Keratinocyte (primary cell): Measurements from ENCODE around the gene CSNK1G1. TPM values are rescaled to one million over a fixed set of nuclear protein-coding genes. Genes with fewer than 3 reads are reported as not detected.
"Not testable (repeated sequence)": the region's sequence is repeated elsewhere in the genome, so short reads cannot be mapped to it uniquely, and the experiment has no call there.

Experiments used
- DNase-seq: peaks from one replicate; pipeline ENCODE4 v3.0.0-alpha.2; 2011; ENCODE audit warnings: low read depth, missing footprints, low spot score
- FAIRE-seq: peaks from 2 replicates; lab custom pipeline; 2011; peaks lifted over from hg19 to GRCh38; lab: Jason Lieb, UNC
- H2AFZ ChIP-seq: 2 replicates; pipeline ENCODE4 v1.6.0; 2012; ENCODE audit warnings: low read length, control low read depth, inconsistent platforms; ENCODE audit not compliant: control insufficient read depth
- H3K27ac ChIP-seq: 2 replicates; pipeline ENCODE4 v1.5.1; 2011; ENCODE audit warnings: low read length; ENCODE audit not compliant: control insufficient read depth, insufficient read depth
- H3K27me3 ChIP-seq: 3 replicates; pipeline ENCODE4 v1.6.0; 2011; ENCODE audit warnings: low read length; ENCODE audit not compliant: control insufficient read depth, insufficient read depth; ENCODE audit errors: extremely low read depth
- H3K36me3 ChIP-seq, 2 experiments: 2 replicates in 1 of 2; 3 replicates in 1 of 2; pipeline ENCODE4 v1.5.1; 2011; ENCODE audit warnings: low read length in 2 of 2, mild to moderate bottlenecking in 1 of 2; ENCODE audit not compliant: control insufficient read depth in 2 of 2, insufficient read depth in 2 of 2; ENCODE audit errors: extremely low read depth in 1 of 2
- H3K4me1 ChIP-seq: 3 replicates; pipeline ENCODE4 v1.5.1; 2011; ENCODE audit warnings: low read length; ENCODE audit not compliant: control insufficient read depth, insufficient read depth; ENCODE audit errors: extremely low read depth
- H3K4me2 ChIP-seq: 3 replicates; pipeline ENCODE4 v1.6.0; 2011; ENCODE audit warnings: low read depth, low read length; ENCODE audit not compliant: control insufficient read depth, insufficient read depth; ENCODE audit errors: extremely low read depth
- H3K4me3 ChIP-seq, 3 experiments: fragments of 200-600 bp in 1 of 3; sonication (generic) in 1 of 3; 2 replicates in 2 of 3; 3 replicates in 1 of 3; pipeline ENCODE4 v1.5.1; 2011 to 2016; ENCODE audit warnings: low read length in 3 of 3, mild to moderate bottlenecking in 3 of 3, control low read depth in 2 of 3, inconsistent platforms in 1 of 3, low read depth in 1 of 3, mixed read lengths in 1 of 3, mixed run types in 1 of 3, moderate library complexity in 1 of 3; ENCODE audit not compliant: control insufficient read depth in 2 of 3, insufficient read depth in 2 of 3; ENCODE audit errors: extremely low read depth in 1 of 3
- H3K79me2 ChIP-seq: 2 replicates; pipeline ENCODE4 v1.6.0; 2012; ENCODE audit warnings: low read length; ENCODE audit not compliant: control insufficient read depth, insufficient read depth
- H3K9ac ChIP-seq: 3 replicates; pipeline ENCODE4 v1.6.0; 2011; ENCODE audit warnings: low read length; ENCODE audit not compliant: control insufficient read depth, insufficient read depth; ENCODE audit errors: extremely low read depth
- H3K9me1 ChIP-seq: 3 replicates; pipeline ENCODE4 v1.6.0; 2011; ENCODE audit warnings: low read length; ENCODE audit not compliant: control insufficient read depth, insufficient read depth; ENCODE audit errors: extremely low read depth
- H3K9me3 ChIP-seq: 2 replicates; pipeline ENCODE4 v1.5.1; 2012; ENCODE audit warnings: low read depth, low read length; ENCODE audit not compliant: control insufficient read depth
- H4K20me1 ChIP-seq: 3 replicates; pipeline ENCODE4 v1.6.0; 2011; ENCODE audit warnings: low read length; ENCODE audit not compliant: control insufficient read depth, insufficient read depth; ENCODE audit errors: extremely low read depth
- EZH2 ChIP-seq: IDR thresholded peaks from one replicate; pipeline ENCODE4 v1.6.1; 2012; ENCODE audit warnings: inconsistent platforms, mild to moderate bottlenecking, low read length, moderate library complexity
- dilution Hi-C: fragments of 300-500 bp; cut with MboI; formaldehyde crosslinking; loops from one replicate; pipeline ENCODE4 v1.7.0; 2020; ENCODE audit warnings: low sequenced_read_pairs; ENCODE audit not compliant: extremely low pct_ligation_motif_present
- polyA plus RNA-seq, 5 experiments: library from polyadenylated mRNA; depleted of rRNA in 3 of 5; stranded (reverse) in 3 of 5; stranded (forward) in 1 of 5; unstranded in 1 of 5; fragments of >200 nt; gene quantifications; 1 replicate in 1 of 5; 2 replicates in 3 of 5; 3 replicates in 1 of 5; pipeline versions ENCODE4 v1.2.1 to v1.2.3, GENCODE V29; 2011 to 2012; ENCODE audit warnings: missing spikeins in 2 of 5, low read depth in 1 of 5, low replicate concordance in 1 of 5
- TF ChIP-seq, protein P1 (sequence below), 3 experiments: IDR thresholded peaks in 1 of 3; conservative IDR thresholded peaks in 1 of 3; optimal IDR thresholded peaks in 1 of 3; 2 replicates in 2 of 3; 3 replicates in 1 of 3; pipeline versions ENCODE3 to v1.5.1; 2011; ENCODE audit warnings: low read length in 3 of 3, mild to moderate bottlenecking in 3 of 3, moderate library complexity in 2 of 3, control low read depth in 1 of 3, inconsistent platforms in 1 of 3; ENCODE audit not compliant: insufficient read depth in 2 of 3; ENCODE audit errors: extremely low read depth in 1 of 3

Gene CSNK1G1
- polyA plus RNA-seq, 1 donor (not counting 4 experiments of a cell fraction or from before 2014, with no cell fraction given) = 28.9 TPM

DNA sequence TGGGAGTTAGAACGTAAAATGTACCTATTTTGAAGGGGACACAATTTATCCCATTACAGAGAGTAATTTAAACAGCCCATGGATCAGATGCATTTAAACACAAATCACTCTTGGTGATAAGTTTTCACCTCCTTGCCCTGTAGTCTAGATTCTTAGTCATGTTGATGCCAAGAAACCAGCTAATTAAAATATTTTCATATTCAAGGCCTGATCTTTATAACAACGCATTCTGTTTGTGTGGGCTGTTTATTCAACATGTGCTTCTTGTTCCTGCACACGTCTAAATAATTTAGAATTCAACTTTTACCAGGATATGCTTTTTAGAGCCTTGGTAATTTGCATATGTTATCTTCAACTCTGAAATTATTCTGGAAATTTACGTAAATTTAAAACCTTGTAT, 234.4 kb downstream of the CSNK1G1 start:
- Histone ChIP-seq H3K27me3 (no peaks in the 10 kb centered on the region), H4K20me1 (no peaks in the 10 kb centered on the region), H3K9me1 (no peaks in the 10 kb centered on the region), H3K36me3 (peaks cover 16 to 28% of the 10 kb centered on the region in 2 experiments), H3K9ac (no peak overlapping the region), H3K4me1 (no peaks in the 10 kb centered on the region), H3K9me3 (no peaks in the 10 kb centered on the region), H2AFZ (no peak overlapping the region), H3K4me3 (no peak overlapping the region), H3K4me2 (no peak overlapping the region), H3K27ac (no peak overlapping the region), H3K79me2 (no peaks in the 10 kb centered on the region)
- dilution Hi-C loops = no loop called here
- TF ChIP-seq, protein P1, sequence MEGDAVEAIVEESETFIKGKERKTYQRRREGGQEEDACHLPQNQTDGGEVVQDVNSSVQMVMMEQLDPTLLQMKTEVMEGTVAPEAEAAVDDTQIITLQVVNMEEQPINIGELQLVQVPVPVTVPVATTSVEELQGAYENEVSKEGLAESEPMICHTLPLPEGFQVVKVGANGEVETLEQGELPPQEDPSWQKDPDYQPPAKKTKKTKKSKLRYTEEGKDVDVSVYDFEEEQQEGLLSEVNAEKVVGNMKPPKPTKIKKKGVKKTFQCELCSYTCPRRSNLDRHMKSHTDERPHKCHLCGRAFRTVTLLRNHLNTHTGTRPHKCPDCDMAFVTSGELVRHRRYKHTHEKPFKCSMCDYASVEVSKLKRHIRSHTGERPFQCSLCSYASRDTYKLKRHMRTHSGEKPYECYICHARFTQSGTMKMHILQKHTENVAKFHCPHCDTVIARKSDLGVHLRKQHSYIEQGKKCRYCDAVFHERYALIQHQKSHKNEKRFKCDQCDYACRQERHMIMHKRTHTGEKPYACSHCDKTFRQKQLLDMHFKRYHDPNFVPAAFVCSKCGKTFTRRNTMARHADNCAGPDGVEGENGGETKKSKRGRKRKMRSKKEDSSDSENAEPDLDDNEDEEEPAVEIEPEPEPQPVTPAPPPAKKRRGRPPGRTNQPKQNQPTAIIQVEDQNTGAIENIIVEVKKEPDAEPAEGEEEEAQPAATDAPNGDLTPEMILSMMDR (optimal IDR thresholded peaks at IDR 0.05 in 1 of 3, IDR thresholded peaks at IDR 0.05 in 1 of 3, conservative IDR thresholded peaks at IDR 0.05 in 1 of 3; ENCODE audit: extremely low read depth in 1 of 3, insufficient read depth in 2 of 3, low read length in 3 of 3) = no peak
- TF ChIP-seq EZH2 = no peak
- FAIRE-seq (no peak), DNase-seq (no peak)

DNA sequence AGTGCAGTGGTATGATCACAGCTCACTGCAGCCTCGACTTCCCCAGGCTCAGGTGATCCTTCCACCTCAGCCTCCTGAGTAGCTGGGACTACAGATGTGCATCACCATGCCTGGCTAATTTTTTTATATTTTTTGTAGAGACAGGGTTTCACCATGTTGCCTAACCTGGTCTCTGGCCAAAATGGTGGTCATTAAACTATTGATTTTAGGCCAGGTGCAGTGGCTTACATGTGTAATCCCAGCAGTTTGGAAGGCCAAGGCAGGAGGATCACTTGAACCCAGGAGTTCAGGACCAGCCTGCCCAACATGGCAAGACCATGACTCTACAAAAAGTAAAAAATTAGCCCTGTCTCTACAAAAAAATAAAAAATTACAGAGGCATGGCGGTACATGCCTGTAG, 235.7 kb downstream of the CSNK1G1 start:
- FAIRE-seq = not testable (repeated sequence)
- peaks cover 19 to 27% of the 10 kb centered on the region in 2 experiments for H3K36me3 ChIP-seq

More for the DNA sequence above, 235.7 kb downstream of the CSNK1G1 start:
- H2AFZ ChIP-seq, H3K4me1 ChIP-seq, H3K27me3 ChIP-seq, DNase-seq, H3K27ac ChIP-seq, H3K9me3 ChIP-seq, H3K4me3 ChIP-seq, H4K20me1 ChIP-seq, H3K79me2 ChIP-seq, H3K9me1 ChIP-seq, H3K9ac ChIP-seq, dilution Hi-C loops, H3K4me2 ChIP-seq: not testable (repeated sequence)
